Activated naive CD8-positive, alpha-beta T cell treated with anti-CD3 and anti-CD28 coated beads, Interleukin-2, amount 10 ng/mL, durations not matched to agents 7 days and 5 days (primary cell): Measurements from ENCODE around the gene SETD1B. TPM values are rescaled to one million over a fixed set of nuclear protein-coding genes. Genes with fewer than 3 reads are reported as not detected.

Source experiments
- ATAC-seq: fragments of 150-1000 bp; cut with Tn5 transposase; one replicate; pipeline ENCODE4 v1.10.0; 2021; ENCODE audit warnings: low read depth, moderate library complexity
- POLR2A ChIA-PET: fragments of 350-600 bp; sonication (Branson Sonifier 250); formaldehyde crosslinking; loops from one replicate; lab custom pipeline; 2021; ENCODE audit warnings: antibody characterized with exemption; lab: Charles Lee
- DNase-seq: peaks from one replicate; pipeline ENCODE4 v3.0.0; 2021
- H3K27ac Mint-ChIP-seq: one replicate; pipeline ENCODE4 v1.8.0; 2022; ENCODE audit warnings: mild to moderate bottlenecking, mixed read lengths
- H3K27me3 Mint-ChIP-seq: one replicate; pipeline ENCODE4 v1.8.0; 2022; ENCODE audit warnings: mild to moderate bottlenecking, moderate library complexity, mixed read lengths
- H3K36me3 Mint-ChIP-seq: one replicate; pipeline ENCODE4 v1.8.0; 2021; ENCODE audit warnings: mild to moderate bottlenecking, mixed read lengths
- H3K4me1 Mint-ChIP-seq: one replicate; pipeline ENCODE4 v1.8.0; 2021; ENCODE audit warnings: mixed read lengths
- H3K4me3 Mint-ChIP-seq: one replicate; pipeline ENCODE4 v1.8.0; 2022; ENCODE audit warnings: mild to moderate bottlenecking, moderate library complexity, mixed read lengths
- H3K9me3 Mint-ChIP-seq: one replicate; pipeline ENCODE4 v1.8.0; 2021; ENCODE audit warnings: mixed read lengths
- total RNA-seq, 2 experiments: library from RNA; stranded (reverse); gene quantifications; one replicate each; pipeline ENCODE4 v1.2.3, GENCODE V29; 2021

The SETD1B gene
- total RNA-seq, 2 experiments from 2014 or later, result 45.0 to 46.8 TPM

- DNase-seq, result no peak
- peaks cover 16% of the 10 kb centered on the region for H3K4me1 Mint-ChIP-seq
- no peaks in the 10 kb centered on the region for H3K9me3 Mint-ChIP-seq
- H3K4me3 Mint-ChIP-seq, result no peak overlapping the region
- H3K27me3 Mint-ChIP-seq, result no peaks in the 10 kb centered on the region
- H3K27ac Mint-ChIP-seq, result no peak overlapping the region
- peaks cover 21% of the 10 kb centered on the region for H3K36me3 Mint-ChIP-seq
- POLR2A ChIA-PET, result no interaction called here
- ATAC-seq, result no peak
Measured at GRCh38 chr12:121816925-121817647, 13.3 kb downstream of the SETD1B start.

- DNase-seq, result no peak
Measured at GRCh38 chr12:121817648-121818043, 13.8 kb downstream of the SETD1B start.

GRCh38 chr12:121819212-121819949 lies 15.6 kb downstream of the SETD1B start:
- Mint-ChIP-seq H3K4me1 (peaks cover 2% of the 10 kb centered on the region), H3K4me3 (no peak overlapping the region), H3K27me3 (no peaks in the 10 kb centered on the region), H3K27ac (no peak overlapping the region), H3K36me3 (peaks cover 13% of the 10 kb centered on the region), H3K9me3 (no peaks in the 10 kb centered on the region)
- no peak for ATAC-seq
- DNase-seq, result no peak
- POLR2A ChIA-PET, result no interaction called here

More at GRCh38 chr12:121817648-121818043, 13.8 kb downstream of the SETD1B start:
- Mint-ChIP-seq H3K4me1 (peaks cover 12% of the 10 kb centered on the region), H3K36me3 (peaks cover 21% of the 10 kb centered on the region), H3K27me3 (no peaks in the 10 kb centered on the region), H3K4me3 (no peak overlapping the region), H3K9me3 (no peaks in the 10 kb centered on the region), H3K27ac (no peak overlapping the region)
- ATAC-seq, result no peak
- POLR2A ChIA-PET, result no interaction called here

GRCh38 chr12:121820056-121820455 lies 16.2 kb downstream of the SETD1B start:
- POLR2A ChIA-PET, result no interaction called here

GRCh38 chr12:121822393-121823100 lies 18.7 kb downstream of the SETD1B start:
- ATAC-seq, result no peak
- Mint-ChIP-seq H3K36me3 (peaks cover 9% of the 10 kb centered on the region), H3K27ac (no peak overlapping the region), H3K4me1 (no peaks in the 10 kb centered on the region), H3K27me3 (no peaks in the 10 kb centered on the region), H3K9me3 (no peaks in the 10 kb centered on the region), H3K4me3 (no peak overlapping the region)
- no peak for DNase-seq
- POLR2A ChIA-PET, result no interaction called here

More at GRCh38 chr12:121820056-121820455, 16.2 kb downstream of the SETD1B start:
- Mint-ChIP-seq H3K27me3 (no peaks in the 10 kb centered on the region), H3K9me3 (no peaks in the 10 kb centered on the region), H3K4me1 (no peaks in the 10 kb centered on the region), H3K4me3 (no peak overlapping the region), H3K36me3 (peaks cover 13% of the 10 kb centered on the region), H3K27ac (no peak overlapping the region)
- DNase-seq (no peak), ATAC-seq (no peak)

- DNase-seq (no peak), ATAC-seq (no peak)
- Mint-ChIP-seq H3K27me3 (no peaks in the 10 kb centered on the region), H3K9me3 (no peaks in the 10 kb centered on the region), H3K27ac (no peak overlapping the region), H3K4me3 (no peak overlapping the region), H3K36me3 (peaks cover 8% of the 10 kb centered on the region), H3K4me1 (no peaks in the 10 kb centered on the region)
- POLR2A ChIA-PET, result no interaction called here
Measured at GRCh38 chr12:121823101-121823726, 19.4 kb downstream of the SETD1B start.

GRCh38 chr12:121823727-121824115 lies 19.9 kb downstream of the SETD1B start:
- H3K36me3 Mint-ChIP-seq, result peaks cover 11% of the 10 kb centered on the region
- no peaks in the 10 kb centered on the region for H3K27me3 Mint-ChIP-seq
- ATAC-seq (no peak), DNase-seq (no peak)
- no peak overlapping the region for H3K4me3 Mint-ChIP-seq
- POLR2A ChIA-PET, result interaction anchor here (1.0 kb wide), 1 partner anchor 14 kb away, joined by 4 read pairs; no protein-coding TSS in a partner anchor
- H3K9me3 Mint-ChIP-seq, result no peaks in the 10 kb centered on the region
- H3K4me1 Mint-ChIP-seq, result no peaks in the 10 kb centered on the region
- no peak overlapping the region for H3K27ac Mint-ChIP-seq

- H3K4me3 Mint-ChIP-seq, result no peak overlapping the region
- H3K9me3 Mint-ChIP-seq, result no peaks in the 10 kb centered on the region
- peaks cover 11% of the 10 kb centered on the region for H3K36me3 Mint-ChIP-seq
- ATAC-seq, result no peak
- DNase-seq, result no peak
- no peak overlapping the region for H3K27ac Mint-ChIP-seq
- POLR2A ChIA-PET, result interaction anchor here (1.0 kb wide), 2 partner anchors 12 to 25 kb away, joined by 3 to 4 read pairs; no protein-coding TSS in a partner anchor
- H3K4me1 Mint-ChIP-seq, result no peaks in the 10 kb centered on the region
- H3K27me3 Mint-ChIP-seq, result no peaks in the 10 kb centered on the region
Measured at GRCh38 chr12:121825041-121825523, 21.3 kb downstream of the SETD1B start.

GRCh38 chr12:121826318-121827150 lies 22.7 kb downstream of the SETD1B start:
- Mint-ChIP-seq H3K9me3 (no peaks in the 10 kb centered on the region), H3K36me3 (peaks cover 11% of the 10 kb centered on the region), H3K4me3 (no peak overlapping the region), H3K27me3 (no peaks in the 10 kb centered on the region), H3K4me1 (no peaks in the 10 kb centered on the region), H3K27ac (no peak overlapping the region)
- no peak for DNase-seq
- POLR2A ChIA-PET, result interaction anchor here (1.2 to 2.1 kb wide), 3 partner anchors 11 to 26 kb away, joined by 3 to 8 read pairs (median 3); no protein-coding TSS in a partner anchor
- no peak for ATAC-seq

GRCh38 chr12:121827351-121828099 lies 23.7 kb downstream of the SETD1B start:
- H3K4me1 Mint-ChIP-seq, result peaks cover under 1% of the 10 kb centered on the region
- no peak for ATAC-seq
- H3K36me3 Mint-ChIP-seq, result peaks cover 19% of the 10 kb centered on the region
- POLR2A ChIA-PET, result interaction anchor here (1.2 to 2.1 kb wide), 3 partner anchors 10 to 27 kb away, joined by 3 to 8 read pairs (median 3); no protein-coding TSS in a partner anchor
- H3K27ac Mint-ChIP-seq, result no peak overlapping the region
- no peaks in the 10 kb centered on the region for H3K9me3 Mint-ChIP-seq
- no peak overlapping the region for H3K4me3 Mint-ChIP-seq
- H3K27me3 Mint-ChIP-seq, result no peaks in the 10 kb centered on the region
- DNase-seq, result no peak

GRCh38 chr12:121828306-121828705 lies 24.5 kb downstream of the SETD1B start:
- H3K4me3 Mint-ChIP-seq, result no peak overlapping the region
- ATAC-seq (no peak), DNase-seq (no peak)
- H3K4me1 Mint-ChIP-seq, result peaks cover 2% of the 10 kb centered on the region
- no peaks in the 10 kb centered on the region for H3K27me3 Mint-ChIP-seq
- no peaks in the 10 kb centered on the region for H3K9me3 Mint-ChIP-seq
- peaks cover 19% of the 10 kb centered on the region for H3K36me3 Mint-ChIP-seq
- POLR2A ChIA-PET, result interaction anchor here (2.1 kb wide), 1 partner anchor 9 kb away, joined by 8 read pairs; no protein-coding TSS in a partner anchor
- no peak overlapping the region for H3K27ac Mint-ChIP-seq
